K562 (cell line): ENCODE data around the gene PA2G4. TPM values are rescaled to one million over a fixed set of nuclear protein-coding genes. Genes with fewer than 3 reads are reported as not detected.

ENCODE experiments used
- ETV5 ChIP-seq: sonication (generic); formaldehyde crosslinking; IDR thresholded peaks from 2 replicates; pipeline ENCODE4 v1.4.0; 2020; ENCODE audit warnings: low read depth, mild to moderate bottlenecking, missing genetic modification reagents
- ETV6 ChIP-seq, 3 experiments: fragments of 150-350 bp in 1 of 3; sonication (generic) in 1 of 3; formaldehyde crosslinking in 1 of 3; IDR thresholded peaks; 2 replicates each; pipeline versions ENCODE4 v1.6.1 to v1.8.0; 2014 to 2022; ENCODE audit warnings: borderline replicate concordance in 2 of 3, low read depth in 2 of 3, antibody characterized with exemption in 1 of 3, low read length in 1 of 3, mild to moderate bottlenecking in 1 of 3, missing genetic modification reagents in 1 of 3
- HNRNPLL ChIP-seq: fragments of 200-400 bp; formaldehyde crosslinking; IDR thresholded peaks from 2 replicates; pipeline ENCODE4 v1.6.1; 2017; ENCODE audit warnings: low read length, low read depth, mild to moderate bottlenecking; ENCODE audit not compliant: poor library complexity, severe bottlenecking
- RCOR1 ChIP-seq, 2 experiments: IDR thresholded peaks; 2 replicates each; pipeline ENCODE4 v1.6.1; 2012; ENCODE audit warnings: low read depth in 2 of 2, low read length in 2 of 2, borderline replicate concordance in 1 of 2, improper control_type of control experiment in 1 of 2
- RFX1 ChIP-seq: fragments of 450-650 bp; IDR thresholded peaks from 2 replicates; pipeline ENCODE4 v1.6.1; 2016; ENCODE audit warnings: mild to moderate bottlenecking, moderate library complexity
- SMAD1 ChIP-seq: fragments of 150-350 bp; IDR thresholded peaks from 2 replicates; pipeline ENCODE4 v1.6.1; 2014; ENCODE audit warnings: low read length, low read depth; ENCODE audit not compliant: partially characterized antibody
- SOX6 ChIP-seq: fragments of 450-650 bp; IDR thresholded peaks from 2 replicates; pipeline ENCODE4 v1.6.1; 2014; ENCODE audit warnings: mild to moderate bottlenecking
- TBL1XR1 ChIP-seq, 2 experiments: IDR thresholded peaks; 2 replicates each; pipeline ENCODE4 v1.6.1; 2012; ENCODE audit warnings: improper control_type of control experiment in 2 of 2, low read length in 2 of 2, mild to moderate bottlenecking in 1 of 2
- polyA plus RNA-seq, 8 experiments: library from polyadenylated mRNA; depleted of rRNA in 4 of 8; stranded (reverse) in 5 of 8; unstranded in 3 of 8; fragments of >200 nt; fragmentation: Nextera tagmentation in 2 of 8; fragmentation: Illumina TruSeq in 1 of 8; extraction: Ambion mirVana in 2 of 8; extraction: Trizol in 1 of 8; gene quantifications; 2 replicates each; pipeline versions ENCODE4 v1.2.1 to v1.2.3, GENCODE V29; 2011 to 2014; ENCODE audit warnings: inconsistent platforms in 1 of 8, missing spikeins in 1 of 8
- total RNA-seq, 7 experiments: library from RNA; depleted of rRNA in 6 of 7; stranded (reverse); fragments of >200 nt in 6 of 7; fragmentation: Illumina TruSeq in 2 of 7; extraction: Trizol in 2 of 7; gene quantifications; 2 replicates each; pipeline versions ENCODE4 v1.2.1 to v1.2.3, GENCODE V29; 2011 to 2021; ENCODE audit warnings: low replicate concordance in 1 of 7
- TF ChIP-seq, protein P1 (sequence below): sonication (generic); formaldehyde crosslinking; IDR thresholded peaks from 2 replicates; pipeline ENCODE4 v1.8.1; 2023; ENCODE audit warnings: mild to moderate bottlenecking, missing genetic modification reagents
- TF ChIP-seq, protein P2 (sequence below): IDR thresholded peaks from 2 replicates; pipeline ENCODE4 v1.6.1; 2011; ENCODE audit warnings: borderline replicate concordance, low read depth, mild to moderate bottlenecking, moderate library complexity, low read length; ENCODE audit not compliant: insufficient read depth, poor library complexity, severe bottlenecking
- TF ChIP-seq, protein P3 (sequence below): sonication (generic); formaldehyde crosslinking; IDR thresholded peaks from 2 replicates; pipeline ENCODE4 v1.8.0; 2023; ENCODE audit warnings: mild to moderate bottlenecking, missing genetic modification reagents
- TF ChIP-seq, protein P4 (sequence below): fragments of 250-450 bp; sonication (Bioruptor Pico); IDR thresholded peaks from 2 replicates; pipeline ENCODE4 v1.4.0; 2020

PA2G4 gene
- total and polyA plus RNA-seq, 9 of the 15 experiments (the other 6 are each of a cell fraction or from before 2014, with no cell fraction given), result 230 to 925 (median 638) TPM

DNA sequence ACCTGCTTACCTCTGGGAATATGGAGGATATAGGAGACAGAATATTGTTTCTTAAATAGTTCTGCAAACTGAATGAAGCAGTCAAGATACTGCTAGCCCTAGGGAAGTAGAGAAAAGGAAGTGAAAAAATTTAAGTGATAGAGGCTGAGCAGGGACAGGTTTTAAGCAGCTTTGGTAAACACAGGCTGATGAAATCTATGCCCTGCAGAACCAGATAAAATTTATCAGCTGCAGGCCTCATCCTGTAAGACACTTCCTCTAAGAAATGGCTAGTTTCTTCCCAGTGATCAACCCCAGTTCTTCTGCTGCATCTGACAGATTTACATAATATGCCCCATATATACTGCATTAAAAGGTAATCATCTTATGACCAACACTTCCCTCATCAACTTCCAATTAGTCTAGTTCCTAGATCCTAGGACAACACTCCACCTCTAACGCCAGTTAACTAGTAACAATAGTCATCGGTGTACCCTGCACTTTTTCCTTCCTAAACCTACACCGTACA lies 22.4 kb downstream of the PA2G4 start (continued):
- TF ChIP-seq, protein P1, sequence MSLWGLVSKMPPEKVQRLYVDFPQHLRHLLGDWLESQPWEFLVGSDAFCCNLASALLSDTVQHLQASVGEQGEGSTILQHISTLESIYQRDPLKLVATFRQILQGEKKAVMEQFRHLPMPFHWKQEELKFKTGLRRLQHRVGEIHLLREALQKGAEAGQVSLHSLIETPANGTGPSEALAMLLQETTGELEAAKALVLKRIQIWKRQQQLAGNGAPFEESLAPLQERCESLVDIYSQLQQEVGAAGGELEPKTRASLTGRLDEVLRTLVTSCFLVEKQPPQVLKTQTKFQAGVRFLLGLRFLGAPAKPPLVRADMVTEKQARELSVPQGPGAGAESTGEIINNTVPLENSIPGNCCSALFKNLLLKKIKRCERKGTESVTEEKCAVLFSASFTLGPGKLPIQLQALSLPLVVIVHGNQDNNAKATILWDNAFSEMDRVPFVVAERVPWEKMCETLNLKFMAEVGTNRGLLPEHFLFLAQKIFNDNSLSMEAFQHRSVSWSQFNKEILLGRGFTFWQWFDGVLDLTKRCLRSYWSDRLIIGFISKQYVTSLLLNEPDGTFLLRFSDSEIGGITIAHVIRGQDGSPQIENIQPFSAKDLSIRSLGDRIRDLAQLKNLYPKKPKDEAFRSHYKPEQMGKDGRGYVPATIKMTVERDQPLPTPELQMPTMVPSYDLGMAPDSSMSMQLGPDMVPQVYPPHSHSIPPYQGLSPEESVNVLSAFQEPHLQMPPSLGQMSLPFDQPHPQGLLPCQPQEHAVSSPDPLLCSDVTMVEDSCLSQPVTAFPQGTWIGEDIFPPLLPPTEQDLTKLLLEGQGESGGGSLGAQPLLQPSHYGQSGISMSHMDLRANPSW (CRISPR knock-in tag), result peak; percentile 51; the same call in 1 of the 2 replicates
- TF ChIP-seq SOX6, result peak; percentile 90
- no peak for TF ChIP-seq RFX1
- TF ChIP-seq, protein P2, sequence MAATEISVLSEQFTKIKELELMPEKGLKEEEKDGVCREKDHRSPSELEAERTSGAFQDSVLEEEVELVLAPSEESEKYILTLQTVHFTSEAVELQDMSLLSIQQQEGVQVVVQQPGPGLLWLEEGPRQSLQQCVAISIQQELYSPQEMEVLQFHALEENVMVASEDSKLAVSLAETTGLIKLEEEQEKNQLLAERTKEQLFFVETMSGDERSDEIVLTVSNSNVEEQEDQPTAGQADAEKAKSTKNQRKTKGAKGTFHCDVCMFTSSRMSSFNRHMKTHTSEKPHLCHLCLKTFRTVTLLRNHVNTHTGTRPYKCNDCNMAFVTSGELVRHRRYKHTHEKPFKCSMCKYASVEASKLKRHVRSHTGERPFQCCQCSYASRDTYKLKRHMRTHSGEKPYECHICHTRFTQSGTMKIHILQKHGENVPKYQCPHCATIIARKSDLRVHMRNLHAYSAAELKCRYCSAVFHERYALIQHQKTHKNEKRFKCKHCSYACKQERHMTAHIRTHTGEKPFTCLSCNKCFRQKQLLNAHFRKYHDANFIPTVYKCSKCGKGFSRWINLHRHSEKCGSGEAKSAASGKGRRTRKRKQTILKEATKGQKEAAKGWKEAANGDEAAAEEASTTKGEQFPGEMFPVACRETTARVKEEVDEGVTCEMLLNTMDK, result no peak
- TF ChIP-seq HNRNPLL, result peak; percentile 45
- TF ChIP-seq, protein P3, sequence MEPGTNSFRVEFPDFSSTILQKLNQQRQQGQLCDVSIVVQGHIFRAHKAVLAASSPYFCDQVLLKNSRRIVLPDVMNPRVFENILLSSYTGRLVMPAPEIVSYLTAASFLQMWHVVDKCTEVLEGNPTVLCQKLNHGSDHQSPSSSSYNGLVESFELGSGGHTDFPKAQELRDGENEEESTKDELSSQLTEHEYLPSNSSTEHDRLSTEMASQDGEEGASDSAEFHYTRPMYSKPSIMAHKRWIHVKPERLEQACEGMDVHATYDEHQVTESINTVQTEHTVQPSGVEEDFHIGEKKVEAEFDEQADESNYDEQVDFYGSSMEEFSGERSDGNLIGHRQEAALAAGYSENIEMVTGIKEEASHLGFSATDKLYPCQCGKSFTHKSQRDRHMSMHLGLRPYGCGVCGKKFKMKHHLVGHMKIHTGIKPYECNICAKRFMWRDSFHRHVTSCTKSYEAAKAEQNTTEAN, result no peak
- TF ChIP-seq ETV5 (CRISPR knock-in tag), result peak; percentile 73; the same call in 1 of the 2 replicates
- peak; percentile 82 for TF ChIP-seq SMAD1
- TF ChIP-seq ETV6 (IDR thresholded peaks at IDR 0.05; ENCODE audit: borderline replicate concordance in 1 of 2, low read depth in 2 of 2, low read length in 1 of 2), result peak in 1 of 2 experiments; percentile 88; a peak in 2 of 4 replicates
- TF ChIP-seq ETV6 (CRISPR knock-in tag; IDR thresholded peaks at IDR 0.05; ENCODE audit: borderline replicate concordance), result no peak
- peak in 1 of 2 experiments; percentile 94; a peak in 2 of 4 replicates for TF ChIP-seq TBL1XR1 (IDR thresholded peaks at IDR 0.05; ENCODE audit: low read length in 2 of 2)
- TF ChIP-seq, protein P4, sequence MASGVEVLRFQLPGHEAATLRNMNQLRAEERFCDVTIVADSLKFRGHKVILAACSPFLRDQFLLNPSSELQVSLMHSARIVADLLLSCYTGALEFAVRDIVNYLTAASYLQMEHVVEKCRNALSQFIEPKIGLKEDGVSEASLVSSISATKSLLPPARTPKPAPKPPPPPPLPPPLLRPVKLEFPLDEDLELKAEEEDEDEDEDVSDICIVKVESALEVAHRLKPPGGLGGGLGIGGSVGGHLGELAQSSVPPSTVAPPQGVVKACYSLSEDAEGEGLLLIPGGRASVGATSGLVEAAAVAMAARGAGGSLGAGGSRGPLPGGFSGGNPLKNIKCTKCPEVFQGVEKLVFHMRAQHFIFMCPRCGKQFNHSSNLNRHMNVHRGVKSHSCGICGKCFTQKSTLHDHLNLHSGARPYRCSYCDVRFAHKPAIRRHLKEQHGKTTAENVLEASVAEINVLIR (CRISPR knock-in tag), result no peak
- TF ChIP-seq RCOR1 (IDR thresholded peaks at IDR 0.05; ENCODE audit: borderline replicate concordance in 1 of 2, low read depth in 2 of 2, low read length in 2 of 2), result peak in 1 of 2 experiments; percentile 91; a peak in 2 of 4 replicates
